Measurements from ENCODE around the gene MARCHF9. TPM values are rescaled to one million over a fixed set of nuclear protein-coding genes. Genes with fewer than 3 reads are reported as not detected.
A peak's percentile ranks its signal among the peaks of the same experiment; 100 is the strongest.

The MARCHF9 gene
- total RNA-seq, 2 donors from 2014 or later: 11.1 to 13.2 TPM

GRCh38 chr12:57746025-57746424 lies 8.9 kb upstream of the MARCHF9 start:
- Histone ChIP-seq H3K36me3 (peaks cover 0 to 4% of the 10 kb centered on the region in 2 donors), H3K4me3 (no peak overlapping the region), H3K4me1 (replicated peaks) (no peaks in the 10 kb centered on the region), H3K27ac (no peak overlapping the region), H3K27me3 (replicated peaks; ENCODE audit: insufficient read depth) (peaks cover 1% of the 10 kb centered on the region), H3K9me3 (no peaks in the 10 kb centered on the region)
- no peak for DNase-seq (ENCODE audit: low spot score)
- WGBS: 82% methylated on average over 3 of the region's 3 CpGs
- intact Hi-C loops (cut with DNase I): no loop called here
- TF ChIP-seq POLR2AphosphoS5 (IDR thresholded peaks at IDR 0.05): no peak
- no peak for TF ChIP-seq POLR2A (IDR thresholded peaks at IDR 0.05)
- TF ChIP-seq CTCF (IDR thresholded peaks at IDR 0.05): no peak

GRCh38 chr12:57749061-57749460 lies 5.8 kb upstream of the MARCHF9 start:
- no peak for DNase-seq (ENCODE audit: low spot score)
- Histone ChIP-seq H3K9me3 (no peaks in the 10 kb centered on the region), H3K36me3 (peaks cover 0 to 4% of the 10 kb centered on the region in 2 donors), H3K27ac (no peak overlapping the region), H3K27me3 (replicated peaks; ENCODE audit: insufficient read depth) (no peaks in the 10 kb centered on the region), H3K4me1 (replicated peaks) (no peaks in the 10 kb centered on the region), H3K4me3 (no peak overlapping the region)
- TF ChIP-seq POLR2AphosphoS5 (IDR thresholded peaks at IDR 0.05): no peak
- no peak for TF ChIP-seq POLR2A (IDR thresholded peaks at IDR 0.05)
- TF ChIP-seq CTCF (IDR thresholded peaks at IDR 0.05): no peak
- intact Hi-C loops (cut with DNase I): no loop called here
- 96% methylated on average over 5 of the region's 5 CpGs for WGBS

- H3K4me1 ChIP-seq (replicated peaks): no peaks in the 10 kb centered on the region
- H3K36me3 ChIP-seq: peaks cover 0 to 4% of the 10 kb centered on the region in 2 donors
- peak overlapping the region; percentile 81 to 86 for H3K27ac ChIP-seq
- intact Hi-C loops (cut with DNase I): no loop called here
- H3K9me3 ChIP-seq: no peaks in the 10 kb centered on the region
- no peak for TF ChIP-seq CTCF (IDR thresholded peaks at IDR 0.05)
- no peak for TF ChIP-seq POLR2A (IDR thresholded peaks at IDR 0.05)
- TF ChIP-seq POLR2AphosphoS5 (IDR thresholded peaks at IDR 0.05): no peak
- 85% methylated on average over 15 of the region's 15 CpGs for WGBS
- DNase-seq (ENCODE audit: low spot score): no peak
- H3K4me3 ChIP-seq: peak overlapping the region; percentile 66 to 70
- H3K27me3 ChIP-seq (replicated peaks; ENCODE audit: insufficient read depth): no peaks in the 10 kb centered on the region
These were observed 4.1 kb upstream of the MARCHF9 start for GRCh38 chr12:57750561-57751431.

- TF ChIP-seq POLR2A (IDR thresholded peaks at IDR 0.05): no peak
- TF ChIP-seq CTCF (IDR thresholded peaks at IDR 0.05): no peak
- TF ChIP-seq POLR2AphosphoS5 (IDR thresholded peaks at IDR 0.05): no peak
- 11% methylated on average over 8 of the region's 8 CpGs for WGBS
- Histone ChIP-seq H3K27me3 (replicated peaks; ENCODE audit: insufficient read depth) (no peaks in the 10 kb centered on the region), H3K4me1 (replicated peaks) (peaks cover 3% of the 10 kb centered on the region), H3K9me3 (no peaks in the 10 kb centered on the region), H3K4me3 (peak overlapping the region; percentile 66 to 70), H3K27ac (peak overlapping the region; percentile 81 to 86), H3K36me3 (peaks cover 0 to 4% of the 10 kb centered on the region in 2 donors)
- intact Hi-C loops (cut with DNase I): no loop called here
- no peak for DNase-seq (ENCODE audit: low spot score)
These were observed 3.5 kb upstream of the MARCHF9 start for GRCh38 chr12:57751432-57751787.

Data from prostate gland (tissue), 2 donors.